Endothelial cell of umbilical vein (primary cell): ENCODE results near the gene DGCR8. TPM values are rescaled to one million over a fixed set of nuclear protein-coding genes. Genes with fewer than 3 reads are reported as not detected.

Experiments
- BruUV-seq: library from RNA; stranded (reverse); fragments of 400-500 nt; replicated peaks from 2 replicates; lab custom pipeline; 2021; lab: Mats Ljungman, UMichigan
- CTCF ChIA-PET: fragments of 300-600, 350-600 bp; sonication (Branson Sonifier 250); formaldehyde crosslinking; loops from one replicate; lab custom pipeline; 2021; ENCODE audit warnings: antibody characterized with exemption, inconsistent platforms; lab: Charles Lee
- POLR2A ChIA-PET: fragments of 300-600, 350-600 bp; sonication (Branson Sonifier 250); formaldehyde crosslinking; loops from one replicate; lab custom pipeline; 2021; ENCODE audit warnings: antibody characterized with exemption, inconsistent platforms; lab: Charles Lee
- DNase-seq: peaks from one replicate; pipeline ENCODE4 v3.0.0-alpha.2; 2011; ENCODE audit warnings: low read depth, low spot score
- FAIRE-seq: peaks from 2 replicates; lab custom pipeline; 2011; peaks lifted over from hg19 to GRCh38; lab: Jason Lieb, UNC
- H2AFZ ChIP-seq: 2 replicates; pipeline ENCODE4 v1.6.0; 2012; ENCODE audit warnings: low read depth, low read length, control low read depth, inconsistent platforms
- H3K27ac ChIP-seq: 2 replicates; pipeline ENCODE4 v1.5.1; 2011; ENCODE audit warnings: low read depth, mild to moderate bottlenecking, control low read depth, low read length, moderate library complexity; ENCODE audit not compliant: insufficient read depth
- H3K27me3 ChIP-seq, 2 experiments: 2 replicates each; pipeline versions ENCODE4 v1.6.0 to v1.6.1; 2011; ENCODE audit warnings: low read length in 2 of 2, mixed read lengths in 1 of 2; ENCODE audit not compliant: control insufficient read depth in 2 of 2, insufficient read depth in 2 of 2
- H3K36me3 ChIP-seq, 2 experiments: 2 replicates in 1 of 2; 3 replicates in 1 of 2; pipeline ENCODE4 v1.5.1; 2011; ENCODE audit warnings: low read length in 2 of 2, mild to moderate bottlenecking in 1 of 2, moderate library complexity in 1 of 2; ENCODE audit not compliant: control insufficient read depth in 2 of 2, insufficient read depth in 2 of 2; ENCODE audit errors: extremely low read depth in 1 of 2
- H3K4me1 ChIP-seq: 3 replicates; pipeline ENCODE4 v1.5.1; 2011; ENCODE audit warnings: mild to moderate bottlenecking, low read length; ENCODE audit not compliant: control insufficient read depth, insufficient read depth; ENCODE audit errors: extremely low read depth
- H3K4me2 ChIP-seq: 2 replicates; pipeline ENCODE4 v1.6.1; 2011; ENCODE audit warnings: low read length, control low read depth, mixed read lengths; ENCODE audit not compliant: insufficient read depth
- H3K4me3 ChIP-seq, 3 experiments: fragments of 200-600 bp in 1 of 3; sonication (generic), shearing (Covaris generic) in 1 of 3; replicated peaks in 1 of 3; 2 replicates each; pipeline ENCODE4 v1.5.1; 2011 to 2016; ENCODE audit warnings: control low read depth in 3 of 3, low read length in 3 of 3, mild to moderate bottlenecking in 2 of 3, inconsistent platforms in 1 of 3, low read depth in 1 of 3, moderate library complexity in 1 of 3; ENCODE audit not compliant: insufficient read depth in 1 of 3
- H3K79me2 ChIP-seq: 2 replicates; pipeline ENCODE4 v1.6.0; 2012; ENCODE audit warnings: low read length, inconsistent platforms; ENCODE audit not compliant: control insufficient read depth, insufficient read depth
- H3K9ac ChIP-seq: replicated peaks from 2 replicates; pipeline ENCODE3; 2011; ENCODE audit warnings: low read length, control low read depth; ENCODE audit not compliant: insufficient read depth; ENCODE audit errors: extremely low read depth
- H3K9me1 ChIP-seq: replicated peaks from 3 replicates; pipeline ENCODE4 v1.6.0; 2011; ENCODE audit warnings: mild to moderate bottlenecking, low read length; ENCODE audit not compliant: control insufficient read depth, insufficient read depth; ENCODE audit errors: extremely low read depth
- H3K9me3 ChIP-seq: replicated peaks from 2 replicates; pipeline ENCODE4 v1.5.1; 2012; ENCODE audit warnings: low read length, inconsistent platforms; ENCODE audit not compliant: control insufficient read depth, insufficient read depth
- H4K20me1 ChIP-seq: replicated peaks from 2 replicates; pipeline ENCODE3; 2011; ENCODE audit warnings: mild to moderate bottlenecking, low read length; ENCODE audit not compliant: control insufficient read depth, insufficient read depth; ENCODE audit errors: extremely low read depth
- CTCF ChIP-seq, 2 donors: IDR thresholded peaks; 1 replicate in 1 of 2; 2 replicates in 1 of 2; pipeline ENCODE4 v1.5.1; 2011; ENCODE audit warnings: low read length in 2 of 2, mild to moderate bottlenecking in 2 of 2, moderate library complexity in 2 of 2, control low read depth in 1 of 2, inconsistent platforms in 1 of 2, low read depth in 1 of 2; ENCODE audit not compliant: insufficient read depth in 1 of 2; ENCODE audit errors: extremely low read depth in 1 of 2
- EZH2 ChIP-seq: IDR thresholded peaks from 2 replicates; pipeline ENCODE4 v1.6.1; 2012; ENCODE audit warnings: borderline replicate concordance, low read depth, mild to moderate bottlenecking, moderate library complexity, low read length, inconsistent platforms; ENCODE audit not compliant: severe bottlenecking
- FOS ChIP-seq: IDR thresholded peaks from 2 replicates; pipeline ENCODE4 v1.6.1; 2011; ENCODE audit warnings: mild to moderate bottlenecking, low read length, moderate library complexity, borderline replicate concordance; ENCODE audit not compliant: insufficient read depth
- GATA2 ChIP-seq: IDR thresholded peaks from 2 replicates; pipeline ENCODE4 v1.7.0; 2011; ENCODE audit warnings: low read depth, mild to moderate bottlenecking, moderate library complexity, mixed read lengths, low read length; ENCODE audit not compliant: insufficient read length, insufficient read depth
- JUN ChIP-seq: IDR thresholded peaks from 2 replicates; pipeline ENCODE4 v1.6.1; 2011; ENCODE audit warnings: borderline replicate concordance, low read depth; ENCODE audit not compliant: insufficient read length, insufficient read depth
- MYC ChIP-seq: IDR thresholded peaks from one replicate; pipeline ENCODE4 v1.6.1; 2011; ENCODE audit warnings: mild to moderate bottlenecking, low read depth, low read length
- POLR2A ChIP-seq: IDR thresholded peaks from 2 replicates; pipeline ENCODE4 v1.6.1; 2012; ENCODE audit warnings: low read depth, mild to moderate bottlenecking, control low read depth, low read length
- POLR2AphosphoS5 ChIP-seq: IDR thresholded peaks from 2 replicates; pipeline ENCODE4 v1.6.1; 2012; ENCODE audit warnings: low read depth, mild to moderate bottlenecking, control low read depth, low read length, moderate library complexity; ENCODE audit not compliant: insufficient read depth
- dilution Hi-C: fragments of 300-500 bp; cut with MboI; formaldehyde crosslinking; loops from one replicate; pipeline ENCODE4 v1.15.0; 2019; ENCODE audit warnings: low sequenced_read_pairs; ENCODE audit not compliant: extremely low pct_ligation_motif_present
- intact Hi-C: fragments of 100-400 bp; cut with micrococcal nuclease; formaldehyde crosslinking; loops from one replicate; pipeline ENCODE4 v1.10.0; 2022
- polyA plus RNA-seq, 4 experiments: library from polyadenylated mRNA; depleted of rRNA in 3 of 4; stranded (reverse) in 3 of 4; unstranded in 1 of 4; fragments of >200 nt; gene quantifications; 2 replicates each; pipeline versions ENCODE4 v1.2.1 to v1.2.3, GENCODE V29; 2011 to 2012; ENCODE audit warnings: missing spikeins in 1 of 4
- total RNA-seq: library from RNA; stranded (reverse); gene quantifications from 2 replicates; pipeline ENCODE4 v1.2.3, GENCODE V29; 2021
- TF ChIP-seq, protein P1 (sequence below): IDR thresholded peaks from 2 replicates; pipeline ENCODE4 v1.6.1; 2011; ENCODE audit not compliant: insufficient read depth, insufficient read length

The DGCR8 gene
- total and polyA plus RNA-seq, 2 donors (not counting 3 experiments of a cell fraction or from before 2014, with no cell fraction given) = 32.7 to 64.2 TPM

GRCh38 chr22:20035375-20036083 is 44.5 kb upstream of the DGCR8 start:
- Histone ChIP-seq H3K27me3 (no peaks in the 10 kb centered on the region), H4K20me1 (no peaks in the 10 kb centered on the region), H3K9ac (no peak overlapping the region), H3K4me1 (no peaks in the 10 kb centered on the region), H3K9me1 (no peaks in the 10 kb centered on the region), H3K79me2 (no peaks in the 10 kb centered on the region), H3K4me2 (no peak overlapping the region), H3K9me3 (no peaks in the 10 kb centered on the region), H2AFZ (no peak overlapping the region), H3K4me3 (no peak overlapping the region), H3K36me3 (peaks cover 0 to 16% of the 10 kb centered on the region in 2 experiments), H3K27ac (no peak overlapping the region)
- DNase-seq = no peak
- POLR2A ChIA-PET = no interaction called here
- no TSS peak for BruUV-seq
- FAIRE-seq = no peak
- CTCF ChIA-PET = interaction anchor here (2.0 kb wide), 1 partner anchor 27 kb away, joined by 4 read pairs; no protein-coding TSS in a partner anchor
- intact Hi-C loops = no loop called here
- TF ChIP-seq, protein P1, sequence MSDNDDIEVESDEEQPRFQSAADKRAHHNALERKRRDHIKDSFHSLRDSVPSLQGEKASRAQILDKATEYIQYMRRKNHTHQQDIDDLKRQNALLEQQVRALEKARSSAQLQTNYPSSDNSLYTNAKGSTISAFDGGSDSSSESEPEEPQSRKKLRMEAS = no peak
- TF ChIP-seq GATA2 = no peak
- TF ChIP-seq FOS = no peak
- no peak for TF ChIP-seq MYC
- no peak for TF ChIP-seq JUN
- no peak for TF ChIP-seq EZH2
- no peak for TF ChIP-seq CTCF (IDR thresholded peaks at IDR 0.05; ENCODE audit: extremely low read depth in 1 of 2, insufficient read depth in 1 of 2, low read depth in 1 of 2, low read length in 2 of 2)
- no peak for TF ChIP-seq POLR2AphosphoS5
- TF ChIP-seq POLR2A = no peak
- dilution Hi-C loops = no loop called here
